Measurements from ENCODE around the gene B4GALT4.

DNA sequence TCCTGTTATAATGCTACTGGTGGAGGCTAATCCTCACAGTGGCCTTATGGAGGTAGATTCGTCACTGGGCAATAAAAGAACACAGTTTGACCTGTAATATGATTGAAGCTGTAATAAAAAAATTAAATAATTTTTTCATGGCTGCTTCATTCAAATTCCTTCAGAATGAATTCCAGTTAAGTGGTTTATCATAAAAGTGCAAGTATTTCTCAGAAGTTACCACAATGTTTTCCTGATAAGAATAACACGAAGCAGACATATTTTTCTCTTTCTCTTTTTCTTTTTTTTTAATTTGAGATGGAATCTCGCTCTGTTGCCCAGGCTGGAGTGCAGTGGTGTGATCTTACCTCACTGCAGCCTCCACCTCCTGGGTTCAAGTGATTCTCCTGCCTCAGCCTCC lies 15.6 kb downstream of the B4GALT4 start:
- TF ChIP-seq CTCF (IDR thresholded peaks at IDR 0.05) (no peak), POLR2A (IDR thresholded peaks at IDR 0.05) (no peak), POLR2AphosphoS5 (IDR thresholded peaks at IDR 0.05) (no peak)

Measured in breast epithelium (tissue), 3 donors.